HK-2 (cell line): ENCODE results near the gene SMARCA4.
"Not testable (repeated sequence)": the region's sequence is repeated elsewhere in the genome, so short reads cannot be mapped to it uniquely, and the experiment has no call there.

ENCODE experiments used
- DNase-seq: peaks from one replicate; pipeline ENCODE4 v3.0.0-alpha.2; 2018; ENCODE audit not compliant: unreplicated experiment

SMARCA4 gene

DNA sequence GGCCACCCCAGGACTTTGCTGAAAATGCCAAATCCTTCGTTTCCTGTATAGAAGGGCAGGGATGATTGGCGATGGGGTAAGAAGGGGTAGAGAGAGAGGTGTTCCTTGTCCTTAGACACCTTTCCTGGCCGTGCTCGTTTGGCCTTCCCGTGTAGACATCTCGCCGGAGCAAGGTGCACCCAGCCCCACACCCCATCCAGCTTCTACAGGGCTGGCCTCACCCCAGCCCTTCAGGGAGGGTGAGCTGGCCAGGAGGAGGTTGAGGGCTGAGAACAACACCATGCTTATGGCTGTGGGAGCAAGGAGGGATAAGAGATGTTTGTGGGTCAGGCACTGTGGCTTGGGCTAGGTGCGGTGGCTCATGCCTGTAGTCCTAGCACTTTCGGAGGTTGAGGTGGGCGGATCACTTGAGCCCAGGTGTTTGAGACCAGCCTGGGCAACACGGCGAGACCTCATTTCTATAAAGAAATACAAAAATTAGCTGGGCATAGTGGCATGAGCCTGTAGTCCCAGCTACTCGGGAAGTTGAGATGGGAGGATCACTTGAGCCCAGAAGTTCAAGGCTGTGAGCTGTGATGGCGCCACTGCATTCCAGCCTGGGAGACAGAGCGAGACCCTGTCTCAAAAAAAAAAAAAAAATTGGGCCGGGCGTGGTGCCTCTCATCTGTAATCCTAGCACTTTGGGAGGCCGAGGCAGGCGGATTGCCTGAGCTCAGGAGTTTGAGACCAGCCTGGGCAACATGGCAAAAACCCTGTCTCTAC is 15.5 kb downstream of the SMARCA4 start:
- DNase-seq, result no peak

- DNase-seq, result no peak
Observed at GRCh38 chr19:10977742-10978092, 16.9 kb downstream of the SMARCA4 start.

DNA sequence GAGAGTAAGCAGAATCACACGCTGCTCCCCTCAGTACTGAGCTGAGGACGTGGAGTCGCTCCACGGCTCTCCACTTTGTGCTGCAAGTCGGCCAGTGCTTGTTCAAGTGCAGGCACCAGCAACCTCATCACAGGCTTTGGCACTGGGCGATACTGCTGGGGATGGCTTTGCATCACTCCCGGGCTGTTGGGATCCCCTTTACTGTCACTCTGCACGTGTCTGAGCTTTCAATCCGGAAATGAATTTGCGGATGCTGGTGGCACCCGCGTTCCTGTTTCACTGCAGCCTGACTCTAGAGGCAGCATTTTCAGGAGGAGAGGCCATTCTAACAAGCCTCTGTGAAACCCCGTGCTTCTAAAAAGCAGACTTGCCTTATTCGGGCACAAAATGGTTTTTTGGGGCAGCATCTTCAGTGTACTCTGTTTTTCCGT is 19.1 kb downstream of the SMARCA4 start:
- DNase-seq, result no peak

DNA sequence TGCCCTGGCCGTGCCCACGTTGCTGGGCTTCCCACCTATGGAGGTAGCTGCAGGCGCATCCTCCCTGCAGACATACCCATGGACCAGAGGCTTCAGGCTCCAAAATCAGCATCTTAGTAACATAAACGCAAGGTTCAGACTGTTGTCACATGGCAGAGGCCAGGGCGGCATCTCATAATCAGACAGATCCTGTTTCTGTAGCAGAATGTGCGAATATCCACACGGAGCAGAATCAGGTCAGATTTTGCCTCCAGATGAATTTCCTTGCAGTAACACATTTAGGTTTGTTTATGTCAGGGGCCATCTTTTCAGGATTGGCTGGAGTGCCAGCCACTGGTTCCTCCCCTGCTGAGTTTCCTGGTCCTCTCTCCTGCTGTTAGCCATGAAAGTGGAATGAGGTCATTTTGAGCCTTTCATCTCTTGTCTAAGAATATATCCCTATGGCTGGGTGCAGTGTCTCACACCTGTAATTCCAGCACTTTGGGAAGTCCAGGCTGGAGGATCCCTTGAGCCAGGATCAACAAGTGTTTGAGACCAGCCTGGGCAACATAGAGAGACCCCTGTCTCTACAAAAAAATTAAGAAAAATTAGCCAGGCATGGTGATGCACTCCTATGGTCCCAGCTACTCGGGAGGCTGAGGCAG is 20.5 kb downstream of the SMARCA4 start:
- DNase-seq, result no peak

GRCh38 chr19:10983026-10983425 is 22.2 kb downstream of the SMARCA4 start:
- no peak for DNase-seq

DNA sequence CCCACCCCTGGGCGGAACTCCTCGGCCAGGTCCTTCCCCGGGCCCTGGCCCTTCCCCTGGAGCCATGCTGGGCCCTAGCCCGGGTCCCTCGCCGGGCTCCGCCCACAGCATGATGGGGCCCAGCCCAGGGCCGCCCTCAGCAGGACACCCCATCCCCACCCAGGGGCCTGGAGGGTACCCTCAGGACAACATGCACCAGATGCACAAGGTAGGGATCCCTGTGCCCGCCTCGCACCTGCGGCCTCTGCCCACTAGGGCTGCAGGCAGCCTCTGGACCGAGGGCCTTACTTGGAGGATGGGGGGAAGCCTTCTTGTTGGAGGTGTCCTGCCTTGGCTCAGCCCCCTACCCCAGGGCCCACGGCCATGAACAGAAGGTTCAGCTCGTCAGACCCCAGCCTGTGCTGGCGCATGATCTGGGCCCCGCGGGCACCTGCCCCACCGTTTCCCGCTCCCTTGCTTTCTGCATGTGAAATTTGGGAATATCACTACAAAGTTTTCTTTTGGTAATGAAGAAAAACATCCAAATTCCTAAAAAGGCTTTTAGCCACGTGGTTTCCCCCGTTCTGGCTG is 23.4 kb downstream of the SMARCA4 start:
- no peak for DNase-seq

DNA sequence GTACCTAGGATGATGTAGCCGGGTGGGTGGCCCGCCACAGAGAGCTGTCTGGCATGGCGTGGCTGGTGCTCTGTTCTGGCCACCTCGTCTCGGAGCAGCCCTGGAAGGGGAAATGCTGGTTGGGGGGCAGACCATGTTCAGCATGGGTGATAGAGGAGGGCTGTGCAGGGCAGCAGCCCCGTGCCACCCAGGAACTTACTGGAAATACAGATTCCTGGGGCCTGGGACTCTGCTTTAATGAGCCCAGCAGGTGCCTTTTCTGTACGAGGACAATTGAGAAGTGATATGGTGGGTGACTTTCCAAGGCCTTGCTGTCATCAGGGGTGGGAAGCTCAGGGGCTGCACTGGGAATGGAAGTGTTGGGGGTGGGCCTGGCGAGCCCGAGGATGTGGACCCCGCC is 24.7 kb downstream of the SMARCA4 start:
- DNase-seq, result no peak

DNA sequence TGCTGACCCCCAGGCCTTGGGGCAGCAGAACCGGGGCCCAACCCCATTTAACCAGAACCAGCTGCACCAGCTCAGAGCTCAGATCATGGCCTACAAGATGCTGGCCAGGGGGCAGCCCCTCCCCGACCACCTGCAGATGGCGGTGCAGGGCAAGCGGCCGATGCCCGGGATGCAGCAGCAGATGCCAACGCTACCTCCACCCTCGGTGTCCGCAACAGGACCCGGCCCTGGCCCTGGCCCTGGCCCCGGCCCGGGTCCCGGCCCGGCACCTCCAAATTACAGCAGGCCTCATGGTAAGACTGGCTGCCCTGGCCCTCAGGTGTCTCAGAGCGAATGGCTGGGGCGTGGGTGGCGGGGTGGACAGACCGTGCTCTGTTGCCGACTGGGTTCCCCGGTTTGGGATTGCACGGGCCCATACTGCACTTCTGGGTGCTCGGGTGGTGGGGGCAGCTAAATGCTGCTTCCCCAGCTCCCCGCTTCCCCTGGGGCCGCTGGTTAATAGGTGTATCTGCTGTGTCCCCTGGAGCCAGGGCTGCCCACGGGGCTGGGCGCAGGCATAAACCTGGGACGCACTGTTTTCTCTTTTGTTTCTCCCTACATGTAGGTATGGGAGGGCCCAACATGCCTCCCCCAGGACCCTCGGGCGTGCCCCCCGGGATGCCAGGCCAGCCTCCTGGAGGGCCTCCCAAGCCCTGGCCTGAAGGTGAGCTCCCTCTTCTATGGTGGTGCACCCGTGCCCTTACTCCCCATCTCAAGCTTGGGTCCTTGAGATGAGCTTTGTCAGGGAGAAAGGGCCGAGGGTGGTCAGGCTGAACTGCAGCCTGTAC is 25.7 kb downstream of the SMARCA4 start:
- DNase-seq, result no peak

GRCh38 chr19:10987571-10988297 is 26.9 kb downstream of the SMARCA4 start:
- no peak for DNase-seq

- no peak for DNase-seq
Observed at GRCh38 chr19:10988380-10988779, 27.6 kb downstream of the SMARCA4 start.

DNA sequence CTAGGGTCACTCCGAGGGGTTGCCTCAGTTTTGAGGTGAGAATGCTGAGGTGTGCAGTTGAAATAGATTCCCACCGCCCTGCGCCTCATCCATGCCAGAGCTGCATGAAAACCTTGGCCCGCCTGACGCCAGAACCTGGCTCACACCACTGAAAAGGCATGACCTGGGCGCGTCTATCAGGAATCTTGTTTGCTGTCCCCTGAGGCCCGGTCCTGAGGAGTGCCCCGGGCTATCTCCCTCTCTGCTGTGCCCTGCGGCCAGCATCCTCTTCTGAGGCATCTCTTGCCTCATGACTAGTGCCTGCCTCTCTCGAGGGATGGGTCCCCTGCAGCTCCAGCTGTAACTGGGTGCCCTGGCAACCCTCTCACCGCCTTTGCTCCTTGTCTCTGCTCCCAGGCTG is 28.1 kb downstream of the SMARCA4 start:
- DNase-seq, result no peak

- no peak for DNase-seq
Observed at GRCh38 chr19:10991076-10991475, 30.2 kb downstream of the SMARCA4 start.

GRCh38 chr19:10991521-10992081 is 30.8 kb downstream of the SMARCA4 start:
- DNase-seq, result no peak

DNA sequence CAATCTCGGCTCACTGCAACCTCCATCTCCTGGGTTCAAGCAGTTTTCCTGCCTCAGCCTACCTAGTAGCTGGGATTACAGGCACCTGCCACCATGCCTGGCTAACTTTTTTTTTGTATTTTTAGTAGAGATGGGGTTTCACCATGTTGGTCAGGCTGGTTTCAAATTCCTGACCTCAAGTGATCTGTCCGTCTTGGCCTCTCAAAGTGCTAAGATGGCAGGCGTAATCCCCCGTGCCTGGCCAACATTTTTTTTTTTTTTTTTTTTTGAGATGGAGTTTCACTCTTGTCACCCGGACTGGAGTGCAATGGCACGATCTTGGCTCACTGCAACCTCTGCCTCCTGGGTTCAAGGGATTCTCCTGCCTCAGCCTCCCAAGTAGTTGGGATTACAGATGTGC is 31.3 kb downstream of the SMARCA4 start:
- not testable (repeated sequence) for DNase-seq

- no peak for DNase-seq
Observed at GRCh38 chr19:10995926-10996600, 35.2 kb downstream of the SMARCA4 start.

- DNase-seq, result peak; percentile 13
Observed at GRCh38 chr19:10998045-10998533, 37.3 kb downstream of the SMARCA4 start.

GRCh38 chr19:10998666-10999065 is 37.8 kb downstream of the SMARCA4 start:
- DNase-seq, result no peak

GRCh38 chr19:11005521-11005920 is 44.7 kb downstream of the SMARCA4 start:
- no peak for DNase-seq

- no peak for DNase-seq
Observed at GRCh38 chr19:11007385-11007784, 46.6 kb downstream of the SMARCA4 start.

DNA sequence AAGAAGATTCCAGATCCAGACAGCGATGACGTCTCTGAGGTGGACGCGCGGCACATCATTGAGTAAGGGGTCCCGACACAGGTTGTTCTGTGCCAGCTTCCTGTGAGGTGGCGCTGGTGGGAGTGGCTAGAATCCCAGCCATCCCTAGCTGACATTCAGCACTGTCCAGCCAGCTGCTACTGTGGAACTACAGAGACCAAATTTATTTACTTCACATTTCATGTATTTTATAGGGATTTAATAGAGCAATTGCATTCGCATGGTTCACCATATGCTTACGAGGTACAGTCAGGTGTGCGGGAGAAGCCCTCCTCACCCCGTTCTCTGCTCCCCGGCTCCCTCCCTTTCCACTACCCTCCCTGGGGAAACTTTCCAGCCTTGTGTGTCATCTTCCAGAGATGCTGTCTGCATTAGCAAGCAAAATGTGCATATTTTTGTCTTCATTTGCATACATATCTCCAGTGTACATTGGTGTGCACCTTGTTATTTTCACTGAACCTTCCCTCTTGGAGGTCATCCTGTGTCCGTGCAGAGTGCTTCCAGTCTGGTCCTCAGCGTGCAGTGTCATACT is 47.2 kb downstream of the SMARCA4 start:
- DNase-seq, result no peak
